Measurements from ENCODE around the gene CDR2L.

CDR2L gene

GRCh38 chr17:75031972-75032719 is 44.7 kb downstream of the CDR2L start:
- in situ Hi-C loops (cut with MboI; ENCODE audit: low sequenced_read_pairs, unreplicated experiment): no loop called here
- TF ChIP-seq CTCF (IDR thresholded peaks at IDR 0.05; ENCODE audit: borderline replicate concordance, control extremely low read depth, extremely low read depth, insufficient read depth, missing control alignments): no peak
- peak; percentile 77 for DNase-seq (ENCODE audit: low spot score)

- TF ChIP-seq CTCF (IDR thresholded peaks at IDR 0.05; ENCODE audit: borderline replicate concordance, control extremely low read depth, extremely low read depth, insufficient read depth, missing control alignments): no peak
- peak; percentile 30 for DNase-seq (ENCODE audit: low spot score)
- in situ Hi-C loops (cut with MboI; ENCODE audit: low sequenced_read_pairs, unreplicated experiment): no loop called here
Observed at GRCh38 chr17:75032720-75033280, 45.4 kb downstream of the CDR2L start.

GRCh38 chr17:75033346-75034235 is 46.2 kb downstream of the CDR2L start:
- DNase-seq (ENCODE audit: low spot score): peak; percentile 84
- in situ Hi-C loops (cut with MboI; ENCODE audit: low sequenced_read_pairs, unreplicated experiment): no loop called here
- no peak for TF ChIP-seq CTCF (IDR thresholded peaks at IDR 0.05; ENCODE audit: borderline replicate concordance, control extremely low read depth, extremely low read depth, insufficient read depth, missing control alignments)

GRCh38 chr17:75034236-75034908 is 46.9 kb downstream of the CDR2L start:
- in situ Hi-C loops (cut with MboI; ENCODE audit: low sequenced_read_pairs, unreplicated experiment): no loop called here
- no peak for TF ChIP-seq CTCF (IDR thresholded peaks at IDR 0.05; ENCODE audit: borderline replicate concordance, control extremely low read depth, extremely low read depth, insufficient read depth, missing control alignments)
- DNase-seq (ENCODE audit: low spot score): peak; percentile 88

- in situ Hi-C loops (cut with MboI; ENCODE audit: low sequenced_read_pairs, unreplicated experiment): no loop called here
- DNase-seq (ENCODE audit: low spot score): no peak
- no peak for TF ChIP-seq CTCF (IDR thresholded peaks at IDR 0.05; ENCODE audit: borderline replicate concordance, control extremely low read depth, extremely low read depth, insufficient read depth, missing control alignments)
Observed at GRCh38 chr17:75036643-75037268, 49.3 kb downstream of the CDR2L start.

GRCh38 chr17:75039238-75039637 is 51.8 kb downstream of the CDR2L start:
- in situ Hi-C loops (cut with MboI; ENCODE audit: low sequenced_read_pairs, unreplicated experiment): no loop called here
- DNase-seq (ENCODE audit: low spot score): no peak
- no peak for TF ChIP-seq CTCF (IDR thresholded peaks at IDR 0.05; ENCODE audit: borderline replicate concordance, control extremely low read depth, extremely low read depth, insufficient read depth, missing control alignments)
